Measurements from ENCODE around the gene HES4. TPM values are rescaled to one million over a fixed set of nuclear protein-coding genes. Genes with fewer than 3 reads are reported as not detected.
A peak's percentile ranks its signal among the peaks of the same experiment; 100 is the strongest.
"Not testable (repeated sequence)": the region's sequence is repeated elsewhere in the genome, so short reads cannot be mapped to it uniquely, and the experiment has no call there.

The HES4 gene
- total RNA-seq, 1 experiment from 2014 or later, result 18.5 TPM

GRCh38 chr1:1017397-1018320 is 17.8 kb upstream of the HES4 start:
- POLR2A ChIA-PET (ENCODE audit: low non-redundant PET); H3K36me3 ChIP-seq (ENCODE audit: insufficient read depth, low read length, poor library complexity, severe bottlenecking); intact Hi-C loops (cut with micrococcal nuclease; ENCODE audit: unreplicated experiment); DNase-seq (ENCODE audit: low spot score); H3K9me3 ChIP-seq (ENCODE audit: low read depth, low read length, poor library complexity, severe bottlenecking); BruUV-seq (replicated peaks); H3K27me3 ChIP-seq (replicated peaks; ENCODE audit: insufficient read depth, low read depth, low read length, poor library complexity); CTCF ChIA-PET; H3K27ac ChIP-seq (ENCODE audit: low read depth, low read length, poor library complexity, severe bottlenecking); H3K4me3 ChIP-seq (ENCODE audit: low read depth, low read length, poor library complexity, severe bottlenecking): not testable (repeated sequence)
- H3K4me1 ChIP-seq (ENCODE audit: insufficient read depth, low read length, poor library complexity, severe bottlenecking), result peaks cover 35% of the 10 kb centered on the region

- Histone ChIP-seq H3K27ac (ENCODE audit: low read depth, low read length, poor library complexity, severe bottlenecking) (peak overlapping the region; percentile 85), H3K4me3 (ENCODE audit: low read depth, low read length, poor library complexity, severe bottlenecking) (peak overlapping the region; percentile 53), H3K27me3 (replicated peaks; ENCODE audit: insufficient read depth, low read depth, low read length, poor library complexity) (no peaks in the 10 kb centered on the region), H3K4me1 (ENCODE audit: insufficient read depth, low read length, poor library complexity, severe bottlenecking) (peaks cover 18% of the 10 kb centered on the region), H3K36me3 (ENCODE audit: insufficient read depth, low read length, poor library complexity, severe bottlenecking) (no peaks in the 10 kb centered on the region), H3K9me3 (ENCODE audit: low read depth, low read length, poor library complexity, severe bottlenecking) (no peaks in the 10 kb centered on the region)
- CTCF ChIA-PET, result interaction anchor here (0.5 to 1.9 kb wide), 4 partner anchors 10 to 65 kb away, joined by 3 to 14 read pairs (median 4); no protein-coding TSS in a partner anchor
- DNase-seq (ENCODE audit: low spot score), result no peak
- TF ChIP-seq CTCF (conservative IDR thresholded peaks at IDR 0.05; ENCODE audit: low read depth, low read length), result peak; percentile 38
- no peak for TF ChIP-seq EZH2 (IDR thresholded peaks at IDR 0.05; ENCODE audit: borderline replicate concordance, low read depth, low read length, poor library complexity, severe bottlenecking)
- intact Hi-C loops (cut with micrococcal nuclease; ENCODE audit: unreplicated experiment), result no loop called here
- POLR2A ChIA-PET (ENCODE audit: low non-redundant PET), result no interaction called here
- BruUV-seq (replicated peaks), result no TSS peak
These were observed 15.1 kb upstream of the HES4 start for GRCh38 chr1:1014799-1015681.

GRCh38 chr1:1013922-1014648 is 14.2 kb upstream of the HES4 start:
- peak overlapping the region; percentile 53 for H3K4me3 ChIP-seq (ENCODE audit: low read depth, low read length, poor library complexity, severe bottlenecking)
- H3K36me3 ChIP-seq (ENCODE audit: insufficient read depth, low read length, poor library complexity, severe bottlenecking), result no peaks in the 10 kb centered on the region
- TF ChIP-seq CTCF (conservative IDR thresholded peaks at IDR 0.05; ENCODE audit: low read depth, low read length) (no peak), EZH2 (IDR thresholded peaks at IDR 0.05; ENCODE audit: borderline replicate concordance, low read depth, low read length, poor library complexity, severe bottlenecking) (no peak)
- H3K4me1 ChIP-seq (ENCODE audit: insufficient read depth, low read length, poor library complexity, severe bottlenecking), result peaks cover 17% of the 10 kb centered on the region
- ChIA-PET POLR2A (ENCODE audit: low non-redundant PET) (no interaction called here), CTCF (interaction anchor here (1.2 to 1.9 kb wide), 3 partner anchors 9 to 50 kb away, joined by 3 to 14 read pairs (median 5); no protein-coding TSS in a partner anchor)
- peak overlapping the region; percentile 85 for H3K27ac ChIP-seq (ENCODE audit: low read depth, low read length, poor library complexity, severe bottlenecking)
- H3K27me3 ChIP-seq (replicated peaks; ENCODE audit: insufficient read depth, low read depth, low read length, poor library complexity), result no peaks in the 10 kb centered on the region
- TSS peak; percentile 98 for BruUV-seq (replicated peaks)
- H3K9me3 ChIP-seq (ENCODE audit: low read depth, low read length, poor library complexity, severe bottlenecking), result no peaks in the 10 kb centered on the region
- intact Hi-C loops (cut with micrococcal nuclease; ENCODE audit: unreplicated experiment), result no loop called here
- DNase-seq (ENCODE audit: low spot score), result peak; percentile 82

Data from A673 (cell line).